Islet precursor cell (in vitro differentiated cells): Measurements from ENCODE around the gene ROMO1.
"Not testable (repeated sequence)": the region's sequence is repeated elsewhere in the genome, so short reads cannot be mapped to it uniquely, and the experiment has no call there.

Source experiments
- DNase-seq: peaks from one replicate; pipeline ENCODE4 v3.0.0-alpha.2; 2018

ROMO1 gene

GRCh38 chr20:35711588-35712209, 12.5 kb downstream of the ROMO1 start:
- no peak for DNase-seq

- not testable (repeated sequence) for DNase-seq
These were observed 13.9 kb downstream of the ROMO1 start for GRCh38 chr20:35713120-35713519.

GRCh38 chr20:35714127-35714526, 14.9 kb downstream of the ROMO1 start:
- no peak for DNase-seq

GRCh38 chr20:35715652-35716051, 16.4 kb downstream of the ROMO1 start:
- no peak for DNase-seq

- DNase-seq, result no peak
These were observed 17.1 kb downstream of the ROMO1 start for GRCh38 chr20:35716330-35716729.

- not testable (repeated sequence) for DNase-seq
These were observed 19.1 kb downstream of the ROMO1 start for GRCh38 chr20:35718321-35718720.

DNA sequence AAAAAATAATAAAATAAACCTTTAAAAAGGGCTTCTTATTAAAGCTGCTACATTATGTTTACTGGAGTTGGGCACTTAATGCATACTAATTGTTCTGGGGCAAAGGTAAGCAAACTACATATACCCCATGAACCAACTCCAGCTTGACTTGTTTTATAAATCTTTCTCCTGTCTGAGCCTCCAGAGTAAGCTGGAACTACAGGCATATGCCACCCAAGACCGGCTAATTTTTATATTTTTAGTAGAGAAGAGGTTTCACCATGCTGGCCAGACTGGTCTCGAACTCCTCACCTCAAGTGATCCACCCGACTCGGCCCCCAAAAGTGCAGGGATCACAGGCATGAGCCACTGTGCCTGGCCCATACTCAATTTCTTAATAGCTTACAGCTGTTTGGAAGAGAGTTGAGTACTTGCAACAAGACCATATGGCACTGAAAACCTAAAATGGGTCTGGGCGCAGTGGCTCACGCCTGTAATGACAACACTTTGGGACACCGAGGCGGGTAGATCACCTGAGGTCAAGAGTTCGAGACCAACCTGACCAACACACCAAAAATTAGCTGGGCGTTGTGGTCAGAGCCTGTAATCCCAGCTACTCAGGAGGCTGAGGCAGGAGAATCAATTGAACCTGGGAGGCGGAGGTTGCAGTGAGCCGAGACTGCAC, 19.9 kb downstream of the ROMO1 start:
- DNase-seq, result no peak

GRCh38 chr20:35719717-35720116, 20.5 kb downstream of the ROMO1 start:
- DNase-seq, result no peak

DNA sequence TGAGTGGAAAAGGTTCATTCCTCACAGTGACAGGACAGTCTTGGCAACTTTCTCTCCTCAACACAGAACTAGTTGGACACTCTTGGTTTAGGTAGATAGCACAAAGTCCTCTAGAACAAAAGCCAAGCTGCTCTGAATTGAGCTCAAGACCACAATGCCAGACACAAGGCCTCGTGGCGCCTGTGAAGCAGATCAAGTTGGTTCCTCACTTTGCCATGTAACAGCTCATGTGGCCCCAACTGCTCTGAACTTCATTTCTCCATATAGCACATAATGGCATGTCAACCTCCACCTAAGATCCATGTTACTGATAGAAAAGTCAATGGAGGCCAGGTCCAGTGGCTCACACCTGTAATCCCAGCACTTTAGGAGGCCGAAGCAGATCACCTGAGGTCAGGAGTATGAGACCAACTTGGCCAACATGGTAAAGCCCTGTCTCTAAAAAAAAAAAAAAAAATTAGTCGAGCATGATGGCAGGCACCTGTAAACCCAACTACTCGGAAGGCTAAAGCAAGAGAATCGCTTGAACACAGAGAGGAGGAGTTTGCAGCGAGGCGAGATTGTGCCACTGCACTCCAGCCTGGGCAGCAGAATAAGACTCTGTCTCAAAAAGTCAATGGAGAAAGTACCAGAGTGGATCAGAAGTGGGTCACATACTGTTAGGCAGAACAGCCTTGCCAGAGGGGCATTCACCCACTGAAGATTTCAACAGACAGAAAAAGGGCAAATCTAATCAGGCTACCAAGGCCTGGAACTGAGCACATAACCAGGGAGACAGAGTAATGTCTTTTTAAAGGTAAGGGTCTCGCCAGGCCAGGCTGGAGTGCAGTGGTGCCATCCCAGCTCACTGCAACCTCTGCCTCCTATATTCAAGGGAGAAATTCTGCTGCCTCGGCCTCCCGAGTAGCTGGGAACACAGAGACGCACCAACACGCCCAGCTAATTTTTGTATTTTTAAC, 21.2 kb downstream of the ROMO1 start:
- no peak for DNase-seq

GRCh38 chr20:35721219-35721618, 22.0 kb downstream of the ROMO1 start:
- DNase-seq, result no peak

- no peak for DNase-seq
These were observed 22.4 kb downstream of the ROMO1 start for GRCh38 chr20:35721621-35722020.

DNA sequence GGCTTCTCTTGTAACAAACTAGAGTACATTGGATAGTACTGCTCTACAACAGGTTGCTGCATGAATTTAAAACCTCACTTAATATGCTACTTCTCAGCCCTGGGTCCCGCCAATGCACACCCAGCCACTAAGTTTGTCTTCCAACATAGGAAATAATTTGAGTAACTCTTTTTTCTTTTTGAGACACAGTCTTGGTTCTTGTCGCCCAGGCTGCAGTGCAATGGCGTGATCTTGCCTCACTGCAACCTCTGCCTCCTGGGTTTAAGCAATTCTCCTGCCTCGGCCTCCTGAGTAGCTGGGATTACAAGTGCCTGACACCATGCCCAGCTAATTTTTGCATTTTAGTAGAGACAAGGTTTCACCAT, 24.1 kb downstream of the ROMO1 start:
- not testable (repeated sequence) for DNase-seq

GRCh38 chr20:35723652-35724320, 24.6 kb downstream of the ROMO1 start:
- not testable (repeated sequence) for DNase-seq

DNA sequence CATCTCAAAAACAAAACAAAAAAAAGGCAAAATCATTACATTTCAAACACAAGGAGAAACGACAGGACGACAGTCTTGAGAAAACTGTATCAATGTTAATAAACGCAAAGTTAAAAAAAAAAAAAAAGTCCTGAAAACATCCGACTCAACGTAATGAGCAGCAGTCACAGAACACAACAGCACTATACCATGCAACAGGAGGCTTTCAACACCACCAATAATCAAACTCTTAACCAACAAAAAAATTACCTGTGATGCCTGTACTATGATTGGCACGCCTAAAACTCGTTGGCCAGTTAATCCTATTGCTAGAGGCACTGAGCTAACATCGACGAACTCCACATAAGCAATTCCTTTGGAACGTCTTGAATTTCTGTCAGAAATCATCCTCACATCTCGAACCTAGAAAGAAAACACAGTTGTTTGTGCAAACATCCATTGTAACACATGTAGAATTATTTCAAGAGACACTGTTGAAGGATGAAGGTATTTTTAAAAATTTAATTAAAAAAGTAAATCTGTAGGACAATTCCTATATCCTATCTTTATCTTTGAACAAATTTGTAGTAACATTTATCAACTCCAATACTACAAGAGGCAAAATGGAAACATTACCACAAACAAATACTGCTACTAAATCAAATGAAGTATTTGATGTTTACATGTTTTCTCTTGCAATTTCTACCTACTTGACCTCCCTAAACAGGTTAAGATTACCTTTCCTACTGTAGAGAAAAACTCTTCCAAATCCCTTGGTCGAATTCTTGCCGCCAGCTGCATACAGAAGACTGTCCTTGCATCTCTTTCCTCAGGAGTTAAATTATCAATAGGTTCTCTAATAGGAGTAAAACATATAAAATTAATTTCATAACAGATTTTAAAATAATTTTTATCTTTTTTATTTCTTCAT, 25.4 kb downstream of the ROMO1 start:
- DNase-seq, result no peak

GRCh38 chr20:35726842-35727711, 27.9 kb downstream of the ROMO1 start:
- DNase-seq, result no peak

DNA sequence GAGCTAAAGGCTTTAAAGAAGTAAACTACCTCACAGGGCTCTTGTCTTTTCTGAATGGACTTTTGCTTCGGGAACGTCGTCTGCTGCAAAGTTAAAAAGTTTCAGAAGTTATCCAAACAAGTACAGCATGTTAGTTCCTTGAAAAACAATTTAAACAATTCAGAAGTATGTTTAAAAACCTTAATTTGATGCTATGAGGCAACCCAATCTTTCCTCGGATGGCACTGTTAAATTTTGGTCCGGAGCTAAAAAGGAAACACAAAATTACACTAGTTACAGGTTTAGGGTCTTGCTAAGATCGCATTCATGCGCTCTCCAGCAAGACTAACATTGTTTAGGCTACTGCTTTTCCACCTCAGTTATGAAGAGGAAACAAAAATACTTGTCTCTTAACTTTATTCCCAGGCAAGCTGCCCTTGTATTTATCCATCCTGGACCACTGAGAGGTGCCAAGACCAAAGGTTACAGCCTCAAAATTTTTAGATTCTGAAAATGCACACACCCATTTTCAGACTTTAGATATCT, 30.1 kb downstream of the ROMO1 start:
- no peak for DNase-seq

GRCh38 chr20:35729836-35730582, 30.8 kb downstream of the ROMO1 start:
- no peak for DNase-seq

- DNase-seq, result no peak
These were observed 31.6 kb downstream of the ROMO1 start for GRCh38 chr20:35730583-35731468.

DNA sequence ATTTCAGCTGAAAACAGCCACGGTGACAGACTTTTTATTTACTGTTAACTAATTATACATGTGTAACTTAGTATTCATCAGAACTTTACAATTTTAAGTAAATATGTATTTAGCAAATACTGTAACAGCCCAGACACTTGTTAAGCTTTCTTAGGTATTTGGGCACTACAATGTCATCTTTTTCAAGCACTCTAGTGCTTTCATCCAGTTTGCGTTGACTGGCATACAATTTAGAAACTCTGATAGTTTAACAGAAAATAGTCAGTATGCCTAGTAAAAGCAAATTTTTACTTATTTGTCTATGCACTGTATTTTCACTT, 32.2 kb downstream of the ROMO1 start:
- DNase-seq, result no peak
